NCI-H1417 treated with DMSO at 0.1 percent for 48 hours (cell line): ENCODE measurements around the gene PREB.

Experiments
- DNase-seq: peaks from one replicate; lab custom pipeline; 2025; lab: John Stamatoyannopoulos, UW

The PREB gene

DNA sequence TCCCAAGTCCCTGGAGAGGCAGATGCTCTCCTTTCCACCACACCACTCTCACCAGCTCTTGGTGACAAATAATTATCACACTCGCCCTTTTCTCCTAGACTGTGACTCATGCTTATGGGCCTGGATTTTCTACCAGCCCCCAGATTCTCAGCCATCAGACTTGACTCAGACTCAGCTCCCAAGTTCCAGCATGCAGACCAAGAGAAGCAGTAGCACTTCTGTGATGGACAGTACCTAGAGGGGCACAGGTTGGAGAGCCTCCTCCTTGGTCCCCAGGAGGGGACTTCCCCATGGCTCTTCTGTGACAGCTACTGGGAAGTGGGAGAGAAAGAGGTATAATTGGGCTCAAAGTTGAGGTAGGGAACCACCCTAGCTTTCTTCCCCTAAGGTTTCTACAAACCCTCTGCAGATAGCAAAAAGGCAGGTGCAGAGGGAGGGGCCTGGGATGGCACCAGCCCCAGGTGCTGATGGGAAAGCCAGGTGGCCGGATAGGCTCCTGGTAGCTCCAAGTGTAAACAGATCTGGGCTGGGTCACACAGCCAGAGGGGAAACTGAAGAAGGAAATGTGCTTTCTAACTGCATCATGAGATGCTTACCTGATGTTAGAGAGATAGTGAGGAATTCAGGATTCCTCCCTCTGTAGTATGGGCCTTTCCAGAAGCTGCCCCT is 18.5 kb upstream of the PREB start:
- DNase-seq = peak; percentile 13

DNA sequence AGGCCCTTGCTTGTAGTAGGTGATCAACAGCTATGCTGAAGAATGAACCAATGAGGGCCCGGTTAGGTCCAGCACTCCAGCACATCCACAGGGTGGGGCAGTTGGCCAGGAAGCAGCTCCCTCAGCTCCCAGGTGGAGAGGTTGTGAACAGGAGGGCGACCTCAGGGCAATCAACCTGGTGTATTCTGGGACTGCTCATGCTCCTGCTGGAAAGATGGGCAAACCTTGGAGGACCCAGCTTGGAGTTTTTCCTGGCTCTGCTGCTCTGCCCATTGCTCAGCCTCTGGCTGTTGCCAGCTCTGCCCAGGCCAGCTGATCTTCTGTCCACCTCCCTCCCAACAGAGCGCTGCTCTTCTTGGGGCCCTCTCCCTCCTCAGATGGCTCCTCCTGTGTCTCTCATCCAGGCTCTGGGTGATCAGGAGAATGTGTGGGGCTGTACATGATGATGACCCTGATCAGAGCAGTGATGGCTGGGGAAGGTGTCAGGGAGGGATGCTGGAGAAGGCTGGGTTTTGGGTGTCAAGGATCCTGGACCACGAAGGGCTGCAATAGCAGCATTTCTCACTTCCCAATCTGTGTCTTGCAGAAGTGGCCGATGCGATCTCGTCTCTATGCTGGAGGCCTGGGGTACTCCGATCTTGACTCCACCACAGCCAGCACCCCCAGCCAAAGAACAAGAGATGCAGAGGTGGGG is 17.8 kb upstream of the PREB start:
- no peak for DNase-seq

DNA sequence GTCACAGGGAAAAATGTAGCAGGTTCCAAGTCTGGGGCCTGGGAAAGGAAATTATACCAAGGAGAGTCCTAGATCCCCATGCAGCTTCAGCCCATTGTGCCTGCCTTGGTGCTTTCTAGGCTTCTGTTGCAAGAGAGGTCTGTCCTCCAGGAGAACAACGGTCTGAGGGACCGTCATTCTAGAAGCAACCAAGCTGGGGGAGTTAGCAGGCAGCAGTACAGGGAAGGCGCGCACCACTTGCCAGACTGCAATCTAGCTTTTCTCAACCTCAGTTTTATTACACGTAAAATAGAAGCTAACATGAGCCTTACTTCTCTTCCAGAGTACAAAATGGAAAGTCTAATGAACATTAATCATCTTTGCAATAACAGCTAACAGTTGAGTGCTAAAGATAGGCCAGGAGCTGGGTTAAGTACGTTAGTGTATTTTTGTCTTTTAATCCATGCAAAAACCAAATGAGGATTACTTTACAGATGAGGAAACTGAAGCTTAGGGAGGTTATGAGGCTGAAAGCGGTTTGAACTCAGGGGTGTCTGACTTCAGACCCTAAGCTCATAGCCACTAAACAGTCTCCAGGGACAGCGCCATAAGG is 16.3 kb upstream of the PREB start:
- no peak for DNase-seq

DNA sequence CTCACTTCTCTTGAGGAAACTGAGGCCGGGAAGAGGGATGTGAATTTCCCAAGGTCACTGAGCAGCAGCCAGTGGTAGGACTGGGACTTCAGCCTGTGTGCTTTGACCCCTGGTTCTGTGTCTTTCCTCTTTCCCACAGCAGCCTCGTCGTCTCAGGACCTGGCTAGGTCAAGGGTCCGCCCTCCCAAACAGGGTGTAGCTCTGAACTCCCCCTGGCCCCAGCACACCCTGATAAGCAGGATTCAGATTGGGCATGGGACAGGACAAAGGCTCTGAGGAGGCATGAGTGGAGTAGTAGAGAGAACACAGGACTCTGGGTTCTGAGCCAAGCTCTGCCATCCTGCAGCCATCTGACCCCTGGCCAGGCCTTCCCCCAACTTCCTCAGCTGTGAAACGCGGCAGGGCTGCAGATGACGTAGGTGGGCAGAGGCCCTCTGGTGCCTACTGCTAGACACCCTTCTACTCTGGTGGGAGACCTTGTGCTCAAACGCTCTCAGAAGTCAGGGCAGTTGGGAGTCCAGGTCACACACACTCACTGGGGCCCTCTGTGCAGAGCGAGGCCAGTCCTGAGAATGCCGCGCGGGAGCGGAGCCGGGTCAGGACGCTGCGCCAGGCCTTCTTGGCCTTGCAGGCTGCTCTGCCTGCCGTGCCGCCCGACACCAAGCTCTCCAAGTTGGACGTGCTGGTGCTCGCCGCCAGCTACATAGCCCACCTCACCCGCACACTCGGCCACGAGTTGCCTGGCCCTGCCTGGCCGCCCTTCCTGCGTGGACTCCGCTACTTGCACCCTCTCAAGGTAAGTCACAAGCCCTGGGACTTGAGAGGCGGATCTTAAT is 15.4 kb upstream of the PREB start:
- DNase-seq = no peak

DNA sequence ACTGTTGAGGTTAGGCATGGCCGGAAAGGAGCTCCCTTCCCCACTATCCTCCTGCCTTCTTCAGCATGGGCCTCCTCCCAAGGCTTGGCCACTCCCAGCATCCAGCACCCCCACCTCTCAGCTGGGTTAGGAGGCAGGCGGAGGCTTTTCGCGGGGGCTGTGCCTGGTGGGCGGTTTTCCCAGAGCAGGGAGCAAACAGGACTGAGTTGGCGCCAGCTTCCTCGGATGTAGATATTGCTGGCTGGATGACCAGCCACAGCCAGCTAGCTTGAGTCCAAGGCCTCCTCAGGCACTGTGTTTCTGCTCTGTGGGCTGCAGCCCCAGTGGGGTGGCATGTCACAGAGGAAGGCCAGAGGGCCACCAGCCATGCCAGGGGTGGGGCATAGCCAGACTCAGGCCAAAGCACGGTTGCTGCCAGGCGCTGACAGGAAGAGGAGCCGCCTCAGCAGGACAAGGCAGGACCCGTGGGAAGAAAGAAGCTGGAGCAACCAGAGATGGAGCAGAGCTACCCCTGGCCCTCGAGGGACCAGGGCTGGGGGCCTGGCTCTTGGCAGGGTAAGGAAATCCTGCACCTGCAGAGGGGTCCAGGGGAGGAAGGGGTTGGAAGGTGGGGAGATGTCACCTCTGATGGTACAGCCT is 14.5 kb upstream of the PREB start, which contains the start of gene TCF23:
Gene TCF23 (plus strand): TSS at position 204 of the 639 bp plus-strand sequence. CDS start 130 bp downstream, at position 334.
- DNase-seq = no peak

DNA sequence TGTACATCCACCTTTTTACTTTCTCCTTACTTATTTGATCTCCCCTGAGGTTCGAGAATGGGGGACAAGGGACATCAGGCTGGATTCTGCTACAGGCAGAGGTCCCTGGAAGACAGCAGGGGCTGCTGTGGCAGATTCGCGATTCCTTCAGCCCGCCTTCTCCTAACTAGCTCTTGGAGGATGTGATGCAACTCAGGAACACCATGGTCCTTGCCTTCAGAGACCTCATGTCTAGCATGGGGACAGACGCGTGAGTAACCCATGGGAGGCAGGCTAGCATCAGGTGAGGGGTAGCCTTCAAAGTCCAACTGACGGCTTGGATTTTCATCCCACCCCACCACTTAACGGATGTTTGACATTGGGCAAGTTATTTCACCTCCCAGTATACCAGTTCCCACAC is 13.5 kb upstream of the PREB start:
- DNase-seq = no peak

DNA sequence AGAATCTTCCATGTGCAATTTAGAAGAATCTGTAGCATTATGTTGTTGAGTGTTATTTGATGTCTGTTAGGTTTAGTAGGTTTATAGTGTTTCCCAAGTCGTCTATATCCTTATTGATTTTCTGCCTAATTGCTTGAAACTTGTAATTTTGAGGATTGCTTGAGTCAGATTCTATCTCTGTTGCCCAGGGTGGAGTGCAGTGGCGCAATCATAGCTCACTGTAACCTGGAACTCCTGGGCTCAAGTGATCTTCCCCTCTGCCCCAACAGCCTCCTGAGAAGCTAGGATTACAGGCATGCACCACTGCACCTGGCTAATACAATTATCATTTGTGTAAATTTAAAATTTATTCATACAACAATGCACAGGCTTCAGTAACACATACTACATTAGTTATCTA is 11.2 kb upstream of the PREB start:
- no peak for DNase-seq

DNA sequence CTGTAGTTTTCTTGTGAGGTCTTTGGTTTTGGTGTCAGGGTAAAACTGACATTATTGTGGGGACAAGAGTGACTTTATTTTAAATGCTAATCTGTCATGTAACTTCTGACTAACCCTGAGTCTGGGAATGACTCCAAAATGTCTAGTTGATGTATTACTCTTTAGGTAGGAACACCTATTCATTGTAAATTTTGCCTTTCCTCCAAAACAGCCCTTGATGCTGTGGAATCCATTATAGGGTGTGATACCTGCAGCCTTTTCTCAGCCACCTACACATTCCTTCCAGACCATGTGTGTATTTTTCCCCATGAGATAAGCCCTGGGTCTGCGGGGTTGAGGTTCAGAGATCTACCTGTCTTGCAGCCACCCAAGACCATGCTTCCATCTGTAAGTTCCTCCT is 8.8 kb upstream of the PREB start:
- DNase-seq = no peak

DNA sequence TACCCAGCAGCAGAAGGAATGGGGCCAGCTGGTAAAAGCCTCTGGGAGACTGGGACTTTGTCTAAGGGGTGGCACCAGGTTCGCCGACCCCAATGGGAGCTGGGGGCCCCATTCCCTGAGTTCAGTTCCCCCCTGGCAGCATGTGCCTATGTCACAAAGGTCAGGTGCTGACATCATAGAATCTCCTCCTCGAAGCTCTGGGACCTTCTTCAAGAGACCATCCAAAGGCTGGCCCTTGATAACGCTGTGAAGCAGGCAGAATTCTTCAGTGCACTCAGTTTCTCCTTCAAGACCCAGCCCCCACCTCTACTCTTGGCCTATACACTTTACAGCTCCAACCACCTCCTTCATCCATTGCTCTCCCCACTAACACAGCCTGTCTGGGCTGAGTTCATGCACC is 4.9 kb upstream of the PREB start, which contains the start of gene PRR30:
Gene PRR30 (minus strand): TSS at position 101 of the 400 bp plus-strand sequence. CDS start 1,081 bp downstream, outside the sequence.
- DNase-seq = no peak

DNA sequence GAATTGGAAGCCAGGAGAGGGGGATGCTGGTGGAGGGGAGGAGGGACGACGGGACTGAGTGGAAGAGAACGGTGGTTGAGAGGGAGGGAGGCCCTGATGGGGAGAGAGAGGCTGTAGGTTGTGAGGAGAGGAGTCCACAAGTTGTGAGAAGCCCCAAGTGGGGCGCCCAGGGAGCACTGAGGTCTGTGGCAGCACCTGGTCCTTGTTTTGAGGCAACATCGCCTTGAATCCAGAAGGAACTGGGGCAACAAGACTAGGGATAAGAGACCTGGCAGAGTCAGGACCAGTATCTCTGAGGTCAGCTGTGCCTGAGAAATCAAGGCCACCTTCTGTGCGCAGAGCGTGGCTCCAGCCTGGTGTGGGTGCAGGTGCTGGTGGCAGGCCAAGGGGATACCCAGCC is 3.7 kb upstream of the PREB start:
- DNase-seq = no peak

DNA sequence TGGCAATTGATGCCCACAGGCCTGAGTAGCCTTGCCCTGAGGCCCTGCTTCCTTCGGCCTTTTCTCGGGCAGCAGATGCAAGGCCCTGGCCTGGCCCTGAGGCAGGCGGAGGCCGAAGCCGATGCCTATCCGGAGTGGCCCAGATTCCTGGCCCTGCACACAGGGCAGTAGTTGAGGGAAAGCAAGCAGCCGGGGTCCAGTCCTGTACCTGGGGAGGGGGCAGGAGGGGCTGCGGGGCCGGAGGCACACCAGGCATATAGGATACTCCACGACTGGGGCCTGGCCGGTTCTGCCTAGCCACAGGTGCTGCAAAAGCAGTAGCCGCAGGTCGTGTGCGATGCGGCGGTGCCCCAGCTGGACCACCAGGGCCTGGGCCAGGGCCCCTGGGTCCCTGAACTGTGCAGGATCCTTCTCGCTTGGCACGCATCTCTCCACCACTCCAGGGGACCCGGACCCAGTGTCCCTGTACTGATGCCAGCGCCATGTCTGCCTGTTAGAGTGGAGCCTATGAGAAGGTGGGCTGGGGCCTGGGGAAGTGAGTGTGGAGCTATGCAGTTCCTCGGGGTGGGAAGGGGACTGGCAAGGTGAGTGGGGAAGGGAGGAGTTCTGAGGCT is 3.0 kb upstream of the PREB start:
- no peak for DNase-seq

DNA sequence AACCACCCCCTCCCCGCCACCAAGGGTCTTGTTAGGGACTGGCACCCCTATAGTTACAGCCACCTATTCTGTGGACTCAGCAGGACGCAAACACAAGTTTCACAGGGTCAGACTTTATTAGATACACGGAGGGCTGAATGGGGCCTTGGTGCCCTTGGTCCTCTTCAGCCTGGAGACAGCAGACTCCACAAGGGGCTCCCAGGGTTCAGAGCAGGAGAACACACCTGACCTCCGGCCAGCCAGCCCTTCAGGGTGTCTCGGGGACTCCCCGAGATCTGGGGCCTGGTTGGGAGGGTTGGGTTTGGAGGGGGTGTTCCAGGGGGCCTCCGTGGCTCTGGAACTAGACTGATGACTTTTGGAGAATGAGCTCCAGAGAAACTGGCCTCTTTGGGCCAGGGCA is 2.3 kb upstream of the PREB start:
- DNase-seq = no peak

DNA sequence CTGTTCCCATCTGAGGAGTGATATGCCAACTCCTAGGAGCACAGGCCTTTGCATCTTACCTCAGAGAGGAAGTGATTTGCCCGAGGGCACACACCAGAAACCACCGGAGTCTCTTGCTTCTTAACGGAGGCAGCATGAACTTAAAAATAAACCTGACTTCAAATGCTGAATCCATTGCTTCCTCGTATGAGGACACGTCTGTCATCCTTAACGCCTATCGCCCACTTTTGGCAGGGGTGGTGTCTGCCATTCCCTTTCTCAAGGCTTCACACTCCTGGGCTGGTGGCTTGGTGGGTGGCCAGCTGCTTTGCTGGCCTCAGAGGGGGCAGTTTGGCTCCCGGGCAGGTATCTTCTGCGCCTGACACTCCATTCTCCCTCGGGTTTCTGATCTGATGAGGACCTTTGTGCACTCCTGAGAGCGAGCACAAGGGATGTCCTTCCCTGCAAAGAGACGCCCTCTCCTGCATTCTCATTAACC is 1.1 kb upstream of the PREB start:
- DNase-seq = no peak

DNA sequence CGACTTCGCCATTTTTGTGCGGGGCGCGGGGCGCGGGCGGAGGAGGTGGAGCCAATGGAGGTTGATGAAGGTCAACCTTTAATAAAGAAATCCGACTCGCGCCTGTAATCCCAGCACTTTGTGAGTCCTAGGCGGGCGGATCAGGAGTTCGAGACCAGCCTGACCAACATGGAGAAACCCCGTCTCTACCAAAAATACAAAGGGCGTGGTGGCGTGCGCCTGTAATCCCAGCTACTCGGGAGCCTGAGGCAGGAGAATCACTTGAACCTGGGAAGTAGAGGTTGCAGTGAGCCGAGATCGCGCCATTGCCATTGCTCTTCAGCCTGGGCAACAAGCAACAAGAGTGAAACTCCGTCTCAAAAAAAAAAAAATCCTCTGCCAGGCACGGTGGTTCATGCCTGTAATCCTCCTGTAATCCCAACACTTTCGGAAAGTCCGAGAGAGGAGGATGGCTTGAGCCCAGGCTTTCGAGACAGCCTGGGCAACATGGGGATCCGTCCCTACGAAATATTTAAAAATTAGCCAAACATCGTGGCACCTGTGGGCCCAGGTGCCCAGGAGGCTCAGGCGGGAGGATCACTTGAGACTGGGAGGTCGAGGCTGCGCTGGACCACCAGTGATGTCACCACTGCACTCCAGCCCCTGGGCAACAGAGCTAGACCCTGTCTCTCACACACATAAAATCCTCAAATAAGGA is 493 bp upstream of the PREB start:
- DNase-seq = no peak

DNA sequence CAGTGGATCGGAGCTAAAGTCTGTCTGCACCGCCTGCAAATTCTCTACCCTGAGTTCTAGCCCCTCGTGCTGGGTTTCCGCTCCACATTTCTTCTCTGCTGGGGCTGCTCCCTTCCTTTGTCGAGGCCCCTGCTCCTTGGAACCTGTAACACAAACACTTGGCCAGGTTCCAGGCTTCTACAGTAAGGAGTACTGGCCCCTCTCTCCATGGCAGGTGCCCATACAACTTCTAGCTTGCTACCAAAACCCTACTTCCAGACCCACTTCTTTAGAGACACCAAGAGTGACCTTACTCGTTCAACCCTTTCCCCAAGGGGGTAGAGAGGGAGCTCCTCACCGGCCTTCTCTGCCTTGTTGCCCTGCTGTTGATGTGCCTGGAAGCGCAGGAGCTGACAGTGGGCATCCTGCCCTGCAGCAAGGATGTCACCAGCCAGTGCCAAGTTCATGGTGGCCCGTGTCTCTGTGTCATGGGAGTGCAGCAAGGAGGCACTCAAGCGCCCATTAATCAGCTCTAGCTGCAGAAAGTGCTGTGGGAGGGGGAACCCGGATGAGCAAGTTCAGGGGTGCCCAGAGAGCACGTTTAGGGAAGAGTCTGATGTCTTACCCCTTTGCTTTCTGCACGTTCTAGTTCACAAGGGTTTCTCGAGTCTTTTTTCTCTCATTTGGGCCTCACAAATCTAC is 1.1 kb downstream of the PREB start:
- no peak for DNase-seq

DNA sequence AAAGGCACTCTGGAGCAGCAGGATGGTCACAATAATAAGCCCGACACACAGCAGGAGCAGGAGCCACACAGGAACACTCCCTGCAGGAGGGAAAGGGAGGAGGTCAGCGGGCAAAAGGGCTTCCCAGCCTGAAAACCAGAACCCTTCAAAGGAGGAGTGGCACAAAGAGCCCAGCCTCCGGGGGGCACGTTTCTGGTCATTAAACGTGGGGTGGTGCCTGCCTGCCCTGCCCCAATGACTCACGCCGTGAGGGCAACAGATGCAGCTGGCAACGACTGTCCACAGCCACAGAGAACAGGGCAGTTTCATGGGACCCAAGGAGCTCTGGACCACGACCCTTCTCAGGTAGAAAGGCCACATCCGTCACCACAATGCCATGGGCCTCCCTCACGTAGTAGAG is 3.0 kb downstream of the PREB start:
- no peak for DNase-seq

DNA sequence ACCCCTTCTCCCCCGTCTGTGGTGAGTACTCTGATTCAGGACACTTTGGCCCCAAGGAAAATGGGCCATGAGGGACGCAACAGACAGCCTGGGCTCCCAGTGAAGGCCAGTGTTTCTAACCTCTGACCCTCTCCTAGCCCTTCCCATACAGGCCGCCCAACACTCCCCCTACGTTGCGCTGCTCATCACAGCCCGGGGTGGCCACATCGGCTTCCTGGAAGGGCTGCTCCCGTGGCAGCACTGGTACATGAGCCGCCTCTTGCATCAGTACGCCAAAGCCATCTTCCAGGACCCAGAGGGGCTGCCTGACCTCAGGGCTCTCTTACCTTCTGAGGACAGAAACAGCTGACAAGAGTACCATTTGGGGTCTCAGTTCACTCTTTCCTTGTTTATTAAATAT is 4.0 kb downstream of the PREB start:
- no peak for DNase-seq

DNA sequence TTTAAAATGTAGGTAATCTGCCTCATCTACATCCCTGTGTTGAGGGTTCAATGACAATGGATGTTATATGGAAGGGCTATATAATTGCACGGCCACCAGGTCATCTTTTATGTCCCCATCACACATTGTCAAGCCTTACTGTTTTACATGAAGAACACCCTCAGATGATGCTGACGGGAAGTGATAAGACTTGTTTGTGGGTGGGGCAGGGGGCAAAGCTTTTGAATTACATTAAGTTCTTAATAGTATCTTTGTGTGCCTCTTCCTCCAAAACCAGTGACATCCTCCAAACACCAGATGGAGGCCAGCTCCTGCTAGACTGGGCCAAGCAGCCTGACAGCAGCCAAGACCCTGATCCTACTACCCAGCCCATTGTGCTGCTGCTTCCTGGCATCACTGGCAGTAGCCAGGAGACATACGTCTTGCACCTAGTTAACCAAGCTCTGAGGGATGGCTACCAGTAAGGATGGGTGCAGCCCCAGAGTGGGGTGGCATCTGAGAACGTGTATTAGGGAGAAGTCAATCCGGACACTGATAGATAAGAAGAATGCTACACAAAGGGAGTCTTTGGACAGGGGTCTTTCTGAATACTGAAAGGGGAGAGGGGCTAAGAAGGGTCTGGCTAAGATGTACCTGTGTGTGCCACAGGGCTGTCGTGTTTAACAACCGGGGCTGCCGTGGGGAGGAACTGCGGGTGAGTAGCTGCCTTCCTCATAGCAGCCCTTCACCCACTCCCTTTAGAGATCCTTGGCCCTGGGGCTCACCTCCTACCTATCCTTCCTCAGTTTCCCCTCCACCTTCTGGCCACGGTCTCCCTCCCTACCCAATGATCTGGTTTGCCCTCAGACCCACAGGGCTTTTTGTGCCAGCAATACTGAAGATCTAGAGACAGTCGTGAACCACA is 5.5 kb downstream of the PREB start:
- no peak for DNase-seq
